ENCODE measurements around the gene PAX3. TPM values are rescaled to one million over a fixed set of nuclear protein-coding genes. Genes with fewer than 3 reads are reported as not detected.
A peak's percentile ranks its signal among the peaks of the same experiment; 100 is the strongest.

PAX3 gene
- total RNA-seq, 2 donors from 2014 or later, result not detected

DNA sequence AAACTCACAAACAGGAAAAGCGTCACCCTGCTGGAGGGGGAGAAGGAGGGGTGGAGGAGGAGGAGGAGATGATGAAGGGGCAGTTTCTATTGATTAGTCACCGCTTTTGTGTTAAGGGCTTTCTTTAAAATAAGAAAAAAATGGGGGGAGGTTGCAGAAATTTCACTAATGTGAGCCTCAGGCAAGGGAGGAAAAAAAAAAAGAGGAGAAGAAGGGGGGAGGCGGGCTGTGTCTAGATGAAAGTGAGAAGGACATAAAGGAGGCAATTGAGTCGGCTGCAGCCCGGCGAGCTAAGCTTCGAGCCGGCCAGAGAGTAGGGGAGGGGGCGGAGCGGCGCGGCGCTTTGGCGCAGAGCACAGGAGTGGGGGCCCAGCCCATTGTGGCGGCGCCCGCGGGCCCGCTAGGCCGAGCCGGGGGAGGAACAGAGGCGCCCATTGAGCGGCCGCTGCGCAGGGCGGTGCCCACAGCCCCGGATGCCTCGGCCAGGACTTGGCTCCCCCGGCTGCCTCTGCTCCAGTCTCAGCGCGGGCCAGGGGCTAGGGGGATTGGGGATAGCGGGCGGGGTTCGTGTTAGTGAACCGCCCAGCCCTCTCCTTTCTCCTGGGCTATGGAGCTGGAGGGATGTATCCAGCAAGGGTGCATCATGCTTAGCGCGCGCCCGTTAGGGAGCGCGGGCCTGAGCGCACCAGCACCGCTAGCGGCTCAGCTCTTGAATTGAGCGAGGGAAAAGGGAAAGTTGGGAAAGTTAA, 7.9 kb downstream of the PAX3 start:
- 0% methylated on average over 2 to 45 of the region's 45 CpGs for WGBS, 2 experiments (ENCODE audit: insufficient coverage in 1 of 2, insufficient read length in 1 of 2)
- no peak overlapping the region for H3K27ac Mint-ChIP-seq
- peak; percentile 93 for DNase-seq

DNA sequence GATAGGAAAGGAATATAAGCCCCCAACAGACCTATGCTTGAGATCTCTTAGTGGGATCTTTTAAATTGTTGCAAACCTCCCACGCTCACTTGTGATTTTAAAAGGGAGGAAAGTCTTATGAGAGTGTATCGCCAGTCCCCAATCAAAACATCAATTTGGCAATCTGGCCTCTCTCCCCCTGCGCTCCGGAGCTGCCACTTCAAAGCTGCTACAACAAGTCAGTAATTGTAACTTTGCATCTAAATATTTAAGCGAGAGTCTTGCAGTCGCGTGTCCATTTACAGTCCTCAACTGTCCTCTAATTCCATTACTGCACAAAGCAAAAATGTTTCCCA, 8.4 kb downstream of the PAX3 start:
- Mint-ChIP-seq H3K27ac (no peak overlapping the region), H3K9me3 (no peaks in the 10 kb centered on the region), H3K4me1 (peaks cover 40% of the 10 kb centered on the region), H3K36me3 (ENCODE audit: low read depth) (no peaks in the 10 kb centered on the region), H3K27me3 (ENCODE audit: insufficient read depth) (peaks cover 98% of the 10 kb centered on the region), H3K4me3 (peak overlapping the region; percentile 45)
- H3K27me3 ChIP-seq (ENCODE audit: control insufficient read depth, insufficient read depth, low read length, poor library complexity, severe bottlenecking), result peaks cover 100% of the 10 kb centered on the region
- TF ChIP-seq, protein P1, sequence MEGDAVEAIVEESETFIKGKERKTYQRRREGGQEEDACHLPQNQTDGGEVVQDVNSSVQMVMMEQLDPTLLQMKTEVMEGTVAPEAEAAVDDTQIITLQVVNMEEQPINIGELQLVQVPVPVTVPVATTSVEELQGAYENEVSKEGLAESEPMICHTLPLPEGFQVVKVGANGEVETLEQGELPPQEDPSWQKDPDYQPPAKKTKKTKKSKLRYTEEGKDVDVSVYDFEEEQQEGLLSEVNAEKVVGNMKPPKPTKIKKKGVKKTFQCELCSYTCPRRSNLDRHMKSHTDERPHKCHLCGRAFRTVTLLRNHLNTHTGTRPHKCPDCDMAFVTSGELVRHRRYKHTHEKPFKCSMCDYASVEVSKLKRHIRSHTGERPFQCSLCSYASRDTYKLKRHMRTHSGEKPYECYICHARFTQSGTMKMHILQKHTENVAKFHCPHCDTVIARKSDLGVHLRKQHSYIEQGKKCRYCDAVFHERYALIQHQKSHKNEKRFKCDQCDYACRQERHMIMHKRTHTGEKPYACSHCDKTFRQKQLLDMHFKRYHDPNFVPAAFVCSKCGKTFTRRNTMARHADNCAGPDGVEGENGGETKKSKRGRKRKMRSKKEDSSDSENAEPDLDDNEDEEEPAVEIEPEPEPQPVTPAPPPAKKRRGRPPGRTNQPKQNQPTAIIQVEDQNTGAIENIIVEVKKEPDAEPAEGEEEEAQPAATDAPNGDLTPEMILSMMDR (conservative IDR thresholded peaks at IDR 0.05), result no peak
- H3K36me3 ChIP-seq (ENCODE audit: control insufficient read depth, insufficient read depth, low read length), result no peaks in the 10 kb centered on the region
- H3K9me3 ChIP-seq (ENCODE audit: control insufficient read depth, low read length), result no peaks in the 10 kb centered on the region
- peaks cover 5% of the 10 kb centered on the region for H3K4me1 ChIP-seq (ENCODE audit: control insufficient read depth, insufficient read depth, low read length)
- peak; percentile 57 for DNase-seq
- no peak overlapping the region for H3K9ac ChIP-seq (ENCODE audit: extremely low read depth, low read length, poor library complexity, severe bottlenecking)
- peak overlapping the region; percentile 31 for H3K4me3 ChIP-seq (ENCODE audit: low read length)
- H3K27ac ChIP-seq (ENCODE audit: low read depth, low read length), result peak overlapping the region; percentile 91
- WGBS, 2 experiments (ENCODE audit: insufficient coverage in 1 of 2, insufficient read length in 1 of 2), result 0% methylated on average over 3 to 7 of the region's 7 CpGs

More for the DNA sequence above, 7.9 kb downstream of the PAX3 start:
- no peaks in the 10 kb centered on the region for H3K36me3 Mint-ChIP-seq (ENCODE audit: low read depth)
- Histone ChIP-seq H3K27ac (ENCODE audit: low read depth, low read length) (peak overlapping the region; percentile 91), H3K36me3 (ENCODE audit: control insufficient read depth, insufficient read depth, low read length) (no peaks in the 10 kb centered on the region), H3K9me3 (ENCODE audit: control insufficient read depth, low read length) (no peaks in the 10 kb centered on the region), H3K27me3 (ENCODE audit: control insufficient read depth, insufficient read depth, low read length, poor library complexity, severe bottlenecking) (peaks cover 100% of the 10 kb centered on the region), H3K9ac (ENCODE audit: extremely low read depth, low read length, poor library complexity, severe bottlenecking) (no peak overlapping the region), H3K4me3 (ENCODE audit: low read length) (peak overlapping the region; percentile 31), H3K4me1 (ENCODE audit: control insufficient read depth, insufficient read depth, low read length) (peaks cover 5% of the 10 kb centered on the region)
- TF ChIP-seq, protein P1 (conservative IDR thresholded peaks at IDR 0.05), result peak; percentile 32
- no peaks in the 10 kb centered on the region for H3K9me3 Mint-ChIP-seq
- peak overlapping the region; percentile 45 for H3K4me3 Mint-ChIP-seq
- peaks cover 41% of the 10 kb centered on the region for H3K4me1 Mint-ChIP-seq
- H3K27me3 Mint-ChIP-seq (ENCODE audit: insufficient read depth), result peaks cover 98% of the 10 kb centered on the region

DNA sequence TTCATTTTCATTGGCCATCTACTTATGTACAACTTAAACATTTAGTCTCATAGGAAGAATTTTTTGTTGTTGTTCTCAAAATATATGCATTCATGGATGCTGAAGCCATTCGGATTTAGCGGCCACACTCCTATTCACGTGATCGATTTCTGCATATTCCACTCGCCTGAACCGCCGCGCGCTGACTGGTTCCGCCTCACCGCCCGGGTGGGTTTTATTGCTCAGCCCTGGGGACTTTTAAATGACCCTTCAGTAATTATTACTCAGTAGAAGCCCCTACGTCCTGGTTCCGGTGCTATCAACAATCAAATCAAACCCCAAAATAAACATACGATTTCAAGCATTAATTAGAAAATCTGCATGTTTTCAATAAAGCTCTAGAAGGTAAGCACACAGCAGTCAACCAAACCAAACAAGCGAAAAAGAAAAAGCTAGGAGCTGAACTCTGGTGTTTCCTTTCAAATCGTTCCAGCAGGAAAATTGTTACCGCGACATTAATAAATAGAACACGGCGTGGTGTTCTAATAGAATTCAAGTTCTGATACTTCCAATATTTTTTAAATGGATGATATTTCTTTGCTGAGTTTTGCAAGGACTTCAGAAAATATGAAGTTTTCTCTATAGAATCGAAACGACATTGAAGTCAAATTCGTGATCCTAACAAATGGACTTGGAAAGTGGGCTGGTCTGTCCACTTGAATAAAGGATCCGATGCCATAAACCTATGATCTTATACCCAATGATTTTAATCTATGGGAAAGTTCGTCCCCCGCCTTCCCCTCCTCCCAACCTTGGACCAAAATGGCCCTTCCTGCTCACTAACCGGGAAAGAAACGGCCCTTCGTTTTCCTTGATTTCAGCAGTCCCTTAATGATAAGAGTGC, 9.3 kb downstream of the PAX3 start:
- Histone ChIP-seq H3K27me3 (ENCODE audit: control insufficient read depth, insufficient read depth, low read length, poor library complexity, severe bottlenecking) (peaks cover 100% of the 10 kb centered on the region), H3K36me3 (ENCODE audit: control insufficient read depth, insufficient read depth, low read length) (no peaks in the 10 kb centered on the region), H3K9me3 (ENCODE audit: control insufficient read depth, low read length) (no peaks in the 10 kb centered on the region), H3K27ac (ENCODE audit: low read depth, low read length) (peak overlapping the region; percentile 91), H3K4me3 (ENCODE audit: low read length) (peak overlapping the region; percentile 31), H3K4me1 (ENCODE audit: control insufficient read depth, insufficient read depth, low read length) (peaks cover 5% of the 10 kb centered on the region), H3K9ac (ENCODE audit: extremely low read depth, low read length, poor library complexity, severe bottlenecking) (no peak overlapping the region)
- no peaks in the 10 kb centered on the region for H3K36me3 Mint-ChIP-seq (ENCODE audit: low read depth)
- peak overlapping the region; percentile 45 for H3K4me3 Mint-ChIP-seq
- WGBS, 2 experiments (ENCODE audit: insufficient coverage in 1 of 2, insufficient read length in 1 of 2), result 3 to 6% methylated on average over 24 to 30 of the region's 30 CpGs
- DNase-seq, result peak; percentile 53
- peaks cover 98% of the 10 kb centered on the region for H3K27me3 Mint-ChIP-seq (ENCODE audit: insufficient read depth)
- no peaks in the 10 kb centered on the region for H3K9me3 Mint-ChIP-seq
- TF ChIP-seq, protein P1 (conservative IDR thresholded peaks at IDR 0.05), result no peak
- peaks cover 38% of the 10 kb centered on the region for H3K4me1 Mint-ChIP-seq
- no peak overlapping the region for H3K27ac Mint-ChIP-seq

Data from endodermal cell (in vitro differentiated cells).